H9 (cell line): Measurements from ENCODE around the gene CYP1A1. TPM values are rescaled to one million over a fixed set of nuclear protein-coding genes. Genes with fewer than 3 reads are reported as not detected.
"Not testable (repeated sequence)": the region's sequence is repeated elsewhere in the genome, so short reads cannot be mapped to it uniquely, and the experiment has no call there.

Experiments used
- DNase-seq: peaks from one replicate; pipeline ENCODE4 v3.0.0-alpha.2; 2017
- H2AFZ ChIP-seq: one replicate; pipeline ENCODE4 v1.6.1; 2013; ENCODE audit warnings: mild to moderate bottlenecking, low read length, control low read depth, moderate library complexity
- H2AK5ac ChIP-seq: 2 replicates; pipeline ENCODE4 v1.6.1; 2013; ENCODE audit warnings: low read length, control low read depth, mixed read lengths; ENCODE audit not compliant: insufficient read length
- H2BK120ac ChIP-seq: one replicate; pipeline ENCODE4 v1.6.1; 2013; ENCODE audit warnings: low read depth, mild to moderate bottlenecking, low read length, control low read depth, inconsistent platforms; ENCODE audit not compliant: poor library complexity, severe bottlenecking
- H2BK12ac ChIP-seq: 2 replicates; pipeline ENCODE4 v1.6.1; 2013; ENCODE audit warnings: low read length, control low read depth, mixed read lengths, low read depth; ENCODE audit not compliant: insufficient read length
- H2BK15ac ChIP-seq: 2 replicates; pipeline ENCODE4 v1.6.1; 2013; ENCODE audit warnings: low read depth, low read length, control low read depth
- H2BK20ac ChIP-seq: one replicate; pipeline ENCODE4 v1.6.1; 2013; ENCODE audit warnings: low read depth, mild to moderate bottlenecking, low read length, control low read depth, inconsistent platforms; ENCODE audit not compliant: poor library complexity, severe bottlenecking
- H2BK5ac ChIP-seq: 2 replicates; pipeline ENCODE4 v1.6.1; 2013; ENCODE audit warnings: low read length, control low read depth, mixed read lengths; ENCODE audit not compliant: insufficient read length
- H3K14ac ChIP-seq: 2 replicates; pipeline ENCODE4 v1.6.1; 2013; ENCODE audit warnings: low read length, control low read depth; ENCODE audit not compliant: insufficient read depth
- H3K18ac ChIP-seq: 2 replicates; pipeline ENCODE4 v1.6.1; 2013; ENCODE audit warnings: low read depth, mild to moderate bottlenecking, mixed read lengths, low read length, control low read depth; ENCODE audit not compliant: insufficient read length
- H3K23ac ChIP-seq: 2 replicates; pipeline ENCODE4 v1.6.1; 2013; ENCODE audit warnings: low read length, control low read depth, mixed read lengths, low read depth; ENCODE audit not compliant: insufficient read length
- H3K23me2 ChIP-seq: 2 replicates; pipeline ENCODE4 v1.6.1; 2013; ENCODE audit warnings: low read depth, mild to moderate bottlenecking, mixed read lengths, low read length, control low read depth; ENCODE audit not compliant: insufficient read length, poor library complexity, severe bottlenecking
- H3K27ac ChIP-seq: 2 replicates; pipeline ENCODE4 v1.5.1; 2013; ENCODE audit warnings: low read length, control low read depth, mixed read lengths, low read depth; ENCODE audit not compliant: insufficient read length
- H3K27me3 ChIP-seq: 2 replicates; pipeline ENCODE4 v1.6.1; 2013; ENCODE audit warnings: low read length, control low read depth, inconsistent platforms; ENCODE audit not compliant: insufficient read depth
- H3K4ac ChIP-seq: 2 replicates; pipeline ENCODE4 v1.6.1; 2013; ENCODE audit warnings: low read depth, mild to moderate bottlenecking, control low read depth, inconsistent platforms, low read length, moderate library complexity
- H3K4me1 ChIP-seq: 2 replicates; pipeline ENCODE4 v1.6.1; 2013; ENCODE audit warnings: low read length, control low read depth, inconsistent platforms; ENCODE audit not compliant: insufficient read depth
- H3K4me2 ChIP-seq: 2 replicates; pipeline ENCODE4 v1.6.1; 2013; ENCODE audit warnings: low read length, control low read depth, mixed read lengths; ENCODE audit not compliant: insufficient read length, insufficient read depth
- H3K56ac ChIP-seq: 2 replicates; pipeline ENCODE4 v1.6.1; 2013; ENCODE audit warnings: low read depth, mild to moderate bottlenecking, mixed read lengths, low read length, control low read depth; ENCODE audit not compliant: insufficient read length
- H3K79me1 ChIP-seq: 2 replicates; pipeline ENCODE4 v1.6.1; 2013; ENCODE audit warnings: low read depth, mild to moderate bottlenecking, moderate library complexity, low read length, control low read depth, inconsistent platforms; ENCODE audit not compliant: insufficient read depth, poor library complexity, severe bottlenecking
- H3K79me2 ChIP-seq: 2 replicates; pipeline ENCODE4 v1.6.1; 2013; ENCODE audit warnings: low read length, control low read depth, inconsistent platforms; ENCODE audit not compliant: insufficient read depth
- H3K9ac ChIP-seq: 2 replicates; pipeline ENCODE4 v1.6.1; 2013; ENCODE audit warnings: low read length, control low read depth, mixed read lengths; ENCODE audit not compliant: insufficient read length; ENCODE audit errors: extremely low read depth
- H3K9me3 ChIP-seq: one replicate; pipeline ENCODE4 v1.6.1; 2013; ENCODE audit warnings: low read depth, low read length, inconsistent platforms; ENCODE audit not compliant: control insufficient read depth
- H3T11ph ChIP-seq: one replicate; pipeline ENCODE4 v1.6.1; 2013; ENCODE audit warnings: mild to moderate bottlenecking, low read length, control low read depth, inconsistent platforms
- H4K20me1 ChIP-seq: one replicate; pipeline ENCODE4 v1.6.1; 2013; ENCODE audit not compliant: control insufficient read depth, insufficient read length, insufficient read depth
- H4K5ac ChIP-seq: 2 replicates; pipeline ENCODE4 v1.6.1; 2013; ENCODE audit warnings: low read depth, mild to moderate bottlenecking, mixed read lengths, low read length, control low read depth; ENCODE audit not compliant: insufficient read length
- H4K8ac ChIP-seq: replicated peaks from 2 replicates; pipeline ENCODE4 v1.6.1; 2013; ENCODE audit warnings: low read length, control low read depth, mixed read lengths, low read depth; ENCODE audit not compliant: insufficient read length
- H4K91ac ChIP-seq: 2 replicates; pipeline ENCODE4 v1.6.1; 2013; ENCODE audit warnings: low read depth, mild to moderate bottlenecking, moderate library complexity, mixed read lengths, low read length, control low read depth; ENCODE audit not compliant: insufficient read length
- H3K27ac Mint-ChIP-seq, 3 experiments: 2 replicates in 2 of 3; 3 replicates in 1 of 3; pipeline ENCODE4 v1.8.0; 2020 to 2021; ENCODE audit warnings: mixed read lengths in 3 of 3, mild to moderate bottlenecking in 1 of 3, moderate library complexity in 1 of 3
- H3K27me3 Mint-ChIP-seq: 2 replicates; pipeline ENCODE4 v1.8.0; 2021; ENCODE audit warnings: low read depth, mild to moderate bottlenecking, moderate library complexity, mixed read lengths
- H3K36me3 Mint-ChIP-seq, 3 experiments: 2 replicates in 2 of 3; 3 replicates in 1 of 3; pipeline ENCODE4 v1.8.0; 2020 to 2021; ENCODE audit warnings: low read depth in 3 of 3, mixed read lengths in 3 of 3; ENCODE audit not compliant: insufficient read depth in 1 of 3
- H3K4me1 Mint-ChIP-seq, 2 experiments: 2 replicates each; pipeline ENCODE4 v1.8.0; 2020; ENCODE audit warnings: mixed read lengths in 2 of 2
- H3K4me3 Mint-ChIP-seq, 2 experiments: 2 replicates in 1 of 2; 3 replicates in 1 of 2; pipeline ENCODE4 v1.8.0; 2020 to 2021; ENCODE audit warnings: mild to moderate bottlenecking in 2 of 2, mixed read lengths in 2 of 2, moderate library complexity in 1 of 2
- H3K9me3 Mint-ChIP-seq, 2 experiments: 2 replicates in 1 of 2; 3 replicates in 1 of 2; pipeline ENCODE4 v1.8.0; 2020; ENCODE audit warnings: mild to moderate bottlenecking in 2 of 2, mixed read lengths in 2 of 2, moderate library complexity in 1 of 2
- CTCF ChIP-seq: fragments of 200-600 bp; sonication (generic); conservative IDR thresholded peaks from 3 replicates; pipeline ENCODE4 v1.8.0; 2021; ENCODE audit warnings: antibody characterized with exemption, mild to moderate bottlenecking
- WGBS: extraction: QIAGEN DNeasy Blood & Tissue Kit; methylation state at CpG from one replicate; pipeline ENCODE4 v1.1.7; 2013; ENCODE audit warnings: missing lambda C conversion rate, low lambda C conversion rate, mixed read lengths; ENCODE audit not compliant: insufficient read length; ENCODE audit errors: extremely low coverage; 5-methylcytosine and 5-hydroxymethylcytosine counted together
- total RNA-seq: library from RNA; stranded (reverse); gene quantifications from 2 replicates; pipeline ENCODE4 v1.2.1, GENCODE V29; 2021

The CYP1A1 gene
- total RNA-seq, 1 experiment from 2014 or later = 0.33 TPM

GRCh38 chr15:74742422-74742821 is 17.1 kb upstream of the CYP1A1 start:
- whole genome bisulfite sequencing = no CpG with 5 or more reads among the region's 5 CpGs
- no peak overlapping the region for H2BK15ac ChIP-seq
- no peak overlapping the region for H4K5ac ChIP-seq
- no peak for DNase-seq
- no peak overlapping the region for H3K4ac ChIP-seq
- no peak overlapping the region for H2AFZ ChIP-seq
- H3K14ac ChIP-seq = no peak overlapping the region
- no peaks in the 10 kb centered on the region for H3K79me2 ChIP-seq
- H3K36me3 Mint-ChIP-seq = no peaks in the 10 kb centered on the region; a peak in 1 of 7 replicates
- no peak for TF ChIP-seq CTCF
- no peaks in the 10 kb centered on the region for H3K4me1 ChIP-seq
- H3K27ac ChIP-seq = no peak overlapping the region
- H3K9me3 Mint-ChIP-seq = peaks cover 6 to 7% of the 10 kb centered on the region in 2 experiments; a peak in 2 of 5 replicates
- H2BK20ac ChIP-seq = no peak overlapping the region
- no peaks in the 10 kb centered on the region for H3K79me1 ChIP-seq
- H4K91ac ChIP-seq = no peak overlapping the region
- peaks cover 5 to 6% of the 10 kb centered on the region in 2 experiments; a peak in 2 of 4 replicates for H3K4me1 Mint-ChIP-seq
- no peaks in the 10 kb centered on the region for H3K23me2 ChIP-seq
- H2BK12ac ChIP-seq = no peak overlapping the region
- no peak overlapping the region for H4K8ac ChIP-seq
- no peak overlapping the region for H3T11ph ChIP-seq
- no peak overlapping the region for H2BK5ac ChIP-seq
- H3K27ac Mint-ChIP-seq = no peak overlapping the region
- no peak overlapping the region for H3K56ac ChIP-seq
- no peak overlapping the region for H3K4me2 ChIP-seq
- H3K9ac ChIP-seq = no peak overlapping the region
- no peaks in the 10 kb centered on the region for H4K20me1 ChIP-seq
- H3K9me3 ChIP-seq = peaks cover 4% of the 10 kb centered on the region
- no peak overlapping the region for H3K23ac ChIP-seq
- H3K27me3 Mint-ChIP-seq = peaks cover 51% of the 10 kb centered on the region
- no peaks in the 10 kb centered on the region for H3K27me3 ChIP-seq
- H3K4me3 Mint-ChIP-seq = no peak overlapping the region
- no peak overlapping the region for H3K18ac ChIP-seq
- H2AK5ac ChIP-seq = no peak overlapping the region
- no peak overlapping the region for H2BK120ac ChIP-seq

GRCh38 chr15:74738239-74738638 is 12.9 kb upstream of the CYP1A1 start:
- not testable (repeated sequence) for H2AFZ ChIP-seq, H3T11ph ChIP-seq, H3K4ac ChIP-seq, H3K4me1 ChIP-seq, H2BK120ac ChIP-seq, H3K27ac ChIP-seq, H3K4me3 Mint-ChIP-seq, H4K8ac ChIP-seq, H2BK20ac ChIP-seq, H3K36me3 Mint-ChIP-seq, H3K18ac ChIP-seq, H4K20me1 ChIP-seq, H2AK5ac ChIP-seq, H3K23ac ChIP-seq, H4K5ac ChIP-seq, H4K91ac ChIP-seq, H3K27ac Mint-ChIP-seq, H3K27me3 ChIP-seq, H2BK5ac ChIP-seq, H3K14ac ChIP-seq, H3K9ac ChIP-seq, H3K4me1 Mint-ChIP-seq, H3K9me3 Mint-ChIP-seq, H3K56ac ChIP-seq, H3K23me2 ChIP-seq, H3K79me2 ChIP-seq, H2BK15ac ChIP-seq, H3K79me1 ChIP-seq, H3K4me2 ChIP-seq, H2BK12ac ChIP-seq, DNase-seq, H3K9me3 ChIP-seq
- no CpG with 5 or more reads among the region's 5 CpGs for WGBS
- H3K27me3 Mint-ChIP-seq = peaks cover 73% of the 10 kb centered on the region
